Osteocyte (in vitro differentiated cells): ENCODE data around the gene NME1. TPM values are rescaled to one million over a fixed set of nuclear protein-coding genes. Genes with fewer than 3 reads are reported as not detected.
A peak's percentile ranks its signal among the peaks of the same experiment; 100 is the strongest.

Experiments used
- DNase-seq: peaks from one replicate; pipeline ENCODE4 v3.0.0; 2021; ENCODE audit warnings: mixed read lengths; ENCODE audit not compliant: unreplicated experiment; ENCODE audit errors: extremely low spot score
- H3K27ac Mint-ChIP-seq: one replicate; pipeline ENCODE4 v1.8.0; 2021; ENCODE audit warnings: mild to moderate bottlenecking, mixed read lengths; ENCODE audit not compliant: unreplicated experiment
- H3K27me3 Mint-ChIP-seq: one replicate; pipeline ENCODE4 v1.8.0; 2021; ENCODE audit warnings: mixed read lengths; ENCODE audit not compliant: unreplicated experiment
- H3K36me3 Mint-ChIP-seq: one replicate; pipeline ENCODE4 v1.8.0; 2021; ENCODE audit warnings: mixed read lengths; ENCODE audit not compliant: unreplicated experiment
- H3K4me1 Mint-ChIP-seq: one replicate; pipeline ENCODE4 v1.8.0; 2021; ENCODE audit warnings: mixed read lengths; ENCODE audit not compliant: unreplicated experiment
- H3K4me3 Mint-ChIP-seq: one replicate; pipeline ENCODE4 v1.8.0; 2021; ENCODE audit warnings: mild to moderate bottlenecking, moderate library complexity, mixed read lengths; ENCODE audit not compliant: unreplicated experiment
- H3K9me3 Mint-ChIP-seq: one replicate; pipeline ENCODE4 v1.8.0; 2021; ENCODE audit warnings: mixed read lengths; ENCODE audit not compliant: unreplicated experiment
- CTCF ChIP-seq: fragments of 200-600 bp; sonication (generic); IDR thresholded peaks from 2 replicates; pipeline ENCODE4 v1.5.0; 2021; ENCODE audit warnings: antibody characterized with exemption, mild to moderate bottlenecking, moderate library complexity
- total RNA-seq: library from RNA; stranded (reverse); gene quantifications from 2 replicates; pipeline ENCODE4 v1.2.1, GENCODE V29; 2021

Gene NME1
- total RNA-seq, 1 donor from 2014 or later = 77.8 TPM

GRCh38 chr17:51118330-51119195 lies 34.8 kb upstream of the NME1 start:
- H3K27ac Mint-ChIP-seq = no peak overlapping the region
- DNase-seq = no peak
- peak overlapping the region; percentile 95 for H3K4me3 Mint-ChIP-seq
- H3K27me3 Mint-ChIP-seq = no peaks in the 10 kb centered on the region
- no peaks in the 10 kb centered on the region for H3K9me3 Mint-ChIP-seq
- no peak for TF ChIP-seq CTCF
- H3K4me1 Mint-ChIP-seq = peaks cover 58% of the 10 kb centered on the region
- H3K36me3 Mint-ChIP-seq = peaks cover 2% of the 10 kb centered on the region

GRCh38 chr17:51119415-51120356 lies 33.7 kb upstream of the NME1 start:
- TF ChIP-seq CTCF = peak; percentile 58
- Mint-ChIP-seq H3K4me3 (peak overlapping the region; percentile 95), H3K4me1 (peaks cover 58% of the 10 kb centered on the region), H3K27ac (peak overlapping the region; percentile 94), H3K36me3 (peaks cover 2% of the 10 kb centered on the region), H3K9me3 (no peaks in the 10 kb centered on the region), H3K27me3 (no peaks in the 10 kb centered on the region)
- DNase-seq = peak; percentile 85

- no peaks in the 10 kb centered on the region for H3K36me3 Mint-ChIP-seq
- peak overlapping the region; percentile 95 for H3K4me3 Mint-ChIP-seq
- TF ChIP-seq CTCF = no peak
- no peaks in the 10 kb centered on the region for H3K9me3 Mint-ChIP-seq
- no peak for DNase-seq
- H3K4me1 Mint-ChIP-seq = peaks cover 58% of the 10 kb centered on the region
- peak overlapping the region; percentile 94 for H3K27ac Mint-ChIP-seq
- H3K27me3 Mint-ChIP-seq = no peaks in the 10 kb centered on the region
Observed at GRCh38 chr17:51120357-51120738, 33.0 kb upstream of the NME1 start.

GRCh38 chr17:51120739-51121619 lies 32.4 kb upstream of the NME1 start, which contains the start of gene SPAG9:
Gene SPAG9, minus strand, starts transcription at chr17:51120868. Its CDS starts 212 bp downstream, at chr17:51120656.
- H3K4me1 Mint-ChIP-seq = peaks cover 60% of the 10 kb centered on the region

More at GRCh38 chr17:51120739-51121619, 32.4 kb upstream of the NME1 start, which contains the start of gene SPAG9:
- Mint-ChIP-seq H3K27me3 (no peaks in the 10 kb centered on the region), H3K36me3 (no peaks in the 10 kb centered on the region), H3K27ac (peak within 1 kb of the TSS; percentile 100), H3K4me3 (peak within 1 kb of the TSS; percentile 95), H3K9me3 (no peaks in the 10 kb centered on the region)
- no peak for TF ChIP-seq CTCF
- DNase-seq = peak; percentile 99
